NCI-H2196 (cell line): ENCODE data around the gene SUGCT.

ENCODE experiments used
- DNase-seq: peaks from one replicate; lab custom pipeline; 2025; ENCODE audit not compliant: unreplicated experiment; lab: John Stamatoyannopoulos, UW

The SUGCT gene

GRCh38 chr7:40457776-40458480 lies 323.1 kb downstream of the SUGCT start:
- DNase-seq, result no peak

- DNase-seq, result no peak
Observed at GRCh38 chr7:40463446-40463845, 328.6 kb downstream of the SUGCT start.

- no peak for DNase-seq
Observed at GRCh38 chr7:40468891-40469864, 334.4 kb downstream of the SUGCT start.

- DNase-seq, result no peak
Observed at GRCh38 chr7:40470091-40470592, 335.3 kb downstream of the SUGCT start.

- DNase-seq, result no peak
Observed at GRCh38 chr7:40470817-40471216, 336.0 kb downstream of the SUGCT start.

GRCh38 chr7:40471891-40472290 lies 337.1 kb downstream of the SUGCT start:
- DNase-seq, result no peak

- no peak for DNase-seq
Observed at GRCh38 chr7:40474790-40475680, 340.2 kb downstream of the SUGCT start.

GRCh38 chr7:40475681-40475982 lies 340.8 kb downstream of the SUGCT start:
- DNase-seq, result no peak

- no peak for DNase-seq
Observed at GRCh38 chr7:40477094-40477493, 342.3 kb downstream of the SUGCT start.

- DNase-seq, result no peak
Observed at GRCh38 chr7:40482845-40483244, 348.0 kb downstream of the SUGCT start.

GRCh38 chr7:40483630-40484029 lies 348.8 kb downstream of the SUGCT start:
- DNase-seq, result no peak

- no peak for DNase-seq
Observed at GRCh38 chr7:40489844-40490602, 355.2 kb downstream of the SUGCT start.

GRCh38 chr7:40490603-40490924 lies 355.8 kb downstream of the SUGCT start:
- no peak for DNase-seq

GRCh38 chr7:40492946-40493345 lies 358.1 kb downstream of the SUGCT start:
- DNase-seq, result no peak

GRCh38 chr7:40493609-40494051 lies 358.8 kb downstream of the SUGCT start:
- no peak for DNase-seq

GRCh38 chr7:40498924-40499510 lies 364.2 kb downstream of the SUGCT start:
- DNase-seq, result no peak

GRCh38 chr7:40499718-40500117 lies 364.9 kb downstream of the SUGCT start:
- DNase-seq, result no peak

- DNase-seq, result no peak
Observed at GRCh38 chr7:40500219-40500618, 365.4 kb downstream of the SUGCT start.

GRCh38 chr7:40502359-40502758 lies 367.6 kb downstream of the SUGCT start:
- no peak for DNase-seq

- DNase-seq, result no peak
Observed at GRCh38 chr7:40506158-40506557, 371.4 kb downstream of the SUGCT start.
